NCI-H1436 (cell line): ENCODE measurements around the gene KDM4B.
"Not testable (repeated sequence)": the region's sequence is repeated elsewhere in the genome, so short reads cannot be mapped to it uniquely, and the experiment has no call there.

Source experiments
- DNase-seq: peaks from one replicate; lab custom pipeline; 2025; lab: John Stamatoyannopoulos, UW

KDM4B gene

GRCh38 chr19:5150902-5151741 lies 182.2 kb downstream of the KDM4B start:
- DNase-seq, result no peak

GRCh38 chr19:5152013-5152763 lies 183.3 kb downstream of the KDM4B start:
- DNase-seq, result no peak

- DNase-seq, result no peak
Measured at GRCh38 chr19:5152767-5153532, 184.0 kb downstream of the KDM4B start.

- no peak for DNase-seq
Measured at GRCh38 chr19:5153601-5154128, 184.8 kb downstream of the KDM4B start.

GRCh38 chr19:5154129-5154798 lies 185.4 kb downstream of the KDM4B start:
- no peak for DNase-seq

GRCh38 chr19:5154799-5155426 lies 186.0 kb downstream of the KDM4B start:
- no peak for DNase-seq

GRCh38 chr19:5155586-5156210 lies 186.8 kb downstream of the KDM4B start:
- DNase-seq, result no peak

GRCh38 chr19:5156231-5156986 lies 187.5 kb downstream of the KDM4B start:
- no peak for DNase-seq

GRCh38 chr19:5157186-5157585 lies 188.3 kb downstream of the KDM4B start:
- no peak for DNase-seq

- DNase-seq, result not testable (repeated sequence)
Measured at GRCh38 chr19:5158549-5159134, 189.7 kb downstream of the KDM4B start.

GRCh38 chr19:5160158-5160795 lies 191.4 kb downstream of the KDM4B start:
- not testable (repeated sequence) for DNase-seq

- DNase-seq, result not testable (repeated sequence)
Measured at GRCh38 chr19:5164845-5165696, 196.2 kb downstream of the KDM4B start.

- DNase-seq, result no peak
Measured at GRCh38 chr19:5165697-5166019, 196.7 kb downstream of the KDM4B start.

GRCh38 chr19:5166262-5166661 lies 197.3 kb downstream of the KDM4B start:
- no peak for DNase-seq

GRCh38 chr19:5170329-5170745 lies 201.4 kb downstream of the KDM4B start:
- DNase-seq, result no peak

- no peak for DNase-seq
Measured at GRCh38 chr19:5171711-5172110, 202.8 kb downstream of the KDM4B start.

- DNase-seq, result no peak
Measured at GRCh38 chr19:5172859-5173630, 204.1 kb downstream of the KDM4B start.
